SK-N-SH (cell line): ENCODE measurements around the gene PMM2. TPM values are rescaled to one million over a fixed set of nuclear protein-coding genes. Genes with fewer than 3 reads are reported as not detected.

Experiments used
- CTCF ChIA-PET: fragments of 300-600, 350-600 bp; formaldehyde crosslinking; extraction: SDS; loops from one replicate; lab custom pipeline; 2021; lab: Yijun Ruan, JAX
- POLR2A ChIA-PET: fragments of 350-600 bp; sonication (Branson Sonifier 250); formaldehyde crosslinking; extraction: SDS; loops from one replicate; lab custom pipeline; 2020; ENCODE audit warnings: antibody characterized with exemption, inconsistent platforms; lab: Yijun Ruan, JAX
- DNase-seq: peaks from one replicate; pipeline ENCODE4 v3.0.0; 2012
- H2AFZ ChIP-seq: fragments of 200-600 bp; sonication (generic); 2 replicates; pipeline ENCODE4 v1.8.1; 2016; ENCODE audit warnings: antibody characterized with exemption, mild to moderate bottlenecking, low read depth
- H3F3A ChIP-seq: fragments of 200-600 bp; sonication (generic); replicated peaks from 2 replicates; pipeline ENCODE3; 2016; ENCODE audit warnings: antibody characterized with exemption, mild to moderate bottlenecking; ENCODE audit not compliant: insufficient read depth
- H3K27ac ChIP-seq, 2 experiments: fragments of 200-500 bp in 1 of 2; fragments of 200-600 bp in 1 of 2; sonication (Bioruptor generic) in 1 of 2; sonication (generic), shearing (Covaris generic) in 1 of 2; 2 replicates each; pipeline versions ENCODE4 v1.5.1 to v1.6.1; 2014 to 2016; ENCODE audit warnings: low read depth in 2 of 2, inconsistent platforms in 1 of 2, low read length in 1 of 2, mild to moderate bottlenecking in 1 of 2, mixed read lengths in 1 of 2
- H3K27me3 ChIP-seq: fragments of 200-600 bp; sonication (generic), shearing (Covaris generic); 2 replicates; pipeline ENCODE4 v1.6.1; 2016; ENCODE audit warnings: mixed run types; ENCODE audit not compliant: insufficient read depth
- H3K36me3 ChIP-seq, 2 experiments: fragments of 200-500 bp in 1 of 2; fragments of 200-600 bp in 1 of 2; sonication (Bioruptor generic) in 1 of 2; sonication (generic) in 1 of 2; replicated peaks in 1 of 2; 2 replicates each; pipeline versions ENCODE3 to v1.5.1; 2014 to 2016; ENCODE audit warnings: low read length in 1 of 2, mild to moderate bottlenecking in 1 of 2; ENCODE audit not compliant: insufficient read depth in 2 of 2, control insufficient read depth in 1 of 2
- H3K4me1 ChIP-seq, 2 experiments: fragments of 200-500 bp in 1 of 2; fragments of 200-600 bp in 1 of 2; sonication (Bioruptor generic) in 1 of 2; sonication (generic), shearing (Covaris generic) in 1 of 2; 2 replicates each; pipeline versions ENCODE4 v1.5.1 to v1.6.1; 2014 to 2016; ENCODE audit warnings: low read depth in 1 of 2, low read length in 1 of 2, mixed run types in 1 of 2; ENCODE audit not compliant: insufficient read depth in 2 of 2, control insufficient read depth in 1 of 2
- H3K4me2 ChIP-seq: fragments of 200-600 bp; sonication (generic), shearing (Covaris generic); 2 replicates; pipeline ENCODE4 v1.6.1; 2017; ENCODE audit warnings: mixed run types
- H3K4me3 ChIP-seq, 2 experiments: fragments of 200-500 bp in 1 of 2; fragments of 200-600 bp in 1 of 2; sonication (Bioruptor generic) in 1 of 2; sonication (generic), shearing (Covaris generic) in 1 of 2; 2 replicates each; pipeline versions ENCODE4 v1.5.1 to v1.8.1; 2014 to 2016; ENCODE audit warnings: low read depth in 2 of 2, inconsistent platforms in 1 of 2, low read length in 1 of 2, mild to moderate bottlenecking in 1 of 2, mixed read lengths in 1 of 2, moderate library complexity in 1 of 2
- H3K79me2 ChIP-seq: fragments of 200-600 bp; sonication (generic); 2 replicates; pipeline ENCODE4 v1.8.1; 2017; ENCODE audit warnings: mild to moderate bottlenecking; ENCODE audit not compliant: insufficient read depth
- H3K9ac ChIP-seq: fragments of 200-600 bp; sonication (generic); 2 replicates; pipeline ENCODE4 v1.6.1; 2017; ENCODE audit warnings: mixed run types
- H3K9me2 ChIP-seq: fragments of 200-600 bp; sonication (generic); 2 replicates; pipeline ENCODE4 v1.6.1; 2017; ENCODE audit warnings: mixed run types
- H3K9me3 ChIP-seq: fragments of 200-600 bp; sonication (generic); 2 replicates; pipeline ENCODE4 v1.6.1; 2017; ENCODE audit warnings: mixed run types, mild to moderate bottlenecking, moderate library complexity
- H4K20me1 ChIP-seq: fragments of 200-600 bp; sonication (generic); 2 replicates; pipeline ENCODE4 v1.6.1; 2017; ENCODE audit warnings: mild to moderate bottlenecking, mixed run types; ENCODE audit not compliant: insufficient read depth
- CHD2 ChIP-seq: fragments of 150-350 bp; IDR thresholded peaks from 2 replicates; pipeline ENCODE4 v1.6.1; 2018; ENCODE audit warnings: low read length; ENCODE audit not compliant: partially characterized antibody
- EZH2phosphoT487 ChIP-seq: fragments of 200-600 bp; sonication (generic); IDR thresholded peaks from 2 replicates; pipeline ENCODE4 v1.6.1; 2017; ENCODE audit warnings: low read depth, mixed run types, mild to moderate bottlenecking, antibody characterized with exemption, moderate library complexity, borderline replicate concordance
- FOSL2 ChIP-seq: IDR thresholded peaks from 2 replicates; pipeline ENCODE4 v1.4.0; 2012; ENCODE audit warnings: low read depth, mild to moderate bottlenecking, moderate library complexity, borderline replicate concordance
- FOXM1 ChIP-seq: IDR thresholded peaks from 2 replicates; pipeline ENCODE4 v1.4.0; 2012; ENCODE audit warnings: low read depth, mild to moderate bottlenecking
- GABPA ChIP-seq: IDR thresholded peaks from 2 replicates; pipeline ENCODE4 v1.4.0; 2012; ENCODE audit warnings: low read depth, mild to moderate bottlenecking
- GATA2 ChIP-seq: sonication (generic); formaldehyde crosslinking; IDR thresholded peaks from 2 replicates; pipeline ENCODE4 v1.5.0; 2020; ENCODE audit warnings: mild to moderate bottlenecking, missing genetic modification reagents
- NRF1 ChIP-seq: IDR thresholded peaks from 2 replicates; pipeline ENCODE4 v1.6.1; 2012; ENCODE audit warnings: low read depth, mild to moderate bottlenecking, low read length
- POLR2AphosphoS5 ChIP-seq: IDR thresholded peaks from 2 replicates; pipeline ENCODE4 v1.6.1; 2012; ENCODE audit warnings: low read depth, low read length
- RAD21 ChIP-seq: IDR thresholded peaks from 2 replicates; pipeline ENCODE4 v1.6.1; 2012; ENCODE audit warnings: mild to moderate bottlenecking, low read length
- RCOR1 ChIP-seq: fragments of 150-350 bp; IDR thresholded peaks from 2 replicates; pipeline ENCODE4 v1.6.1; 2017; ENCODE audit warnings: antibody characterized with exemption, low read length
- RFX5 ChIP-seq: IDR thresholded peaks from 2 replicates; pipeline ENCODE4 v1.6.1; 2012; ENCODE audit warnings: mild to moderate bottlenecking, improper control_type of control experiment, low read length
- RXRA ChIP-seq: IDR thresholded peaks from 2 replicates; pipeline ENCODE4 v1.4.0; 2012; ENCODE audit warnings: low read depth, mild to moderate bottlenecking, borderline replicate concordance
- SIN3A ChIP-seq: IDR thresholded peaks from 2 replicates; pipeline ENCODE4 v1.6.1; 2012; ENCODE audit warnings: low read depth, mild to moderate bottlenecking, low read length, moderate library complexity, borderline replicate concordance
- TAF1 ChIP-seq: IDR thresholded peaks from 2 replicates; pipeline ENCODE4 v1.6.1; 2012; ENCODE audit warnings: low read depth, mild to moderate bottlenecking, low read length, moderate library complexity, borderline replicate concordance
- TEAD4 ChIP-seq: IDR thresholded peaks from 2 replicates; pipeline ENCODE4 v1.4.0; 2012; ENCODE audit warnings: mild to moderate bottlenecking, borderline replicate concordance; ENCODE audit not compliant: insufficient read depth
- YY1 ChIP-seq: IDR thresholded peaks from 2 replicates; pipeline ENCODE4 v1.4.0; 2012; ENCODE audit warnings: low read depth, mild to moderate bottlenecking
- WGBS: methylation state at CpG from one replicate; pipeline ENCODE4 v1.1.6; 2017; ENCODE audit warnings: low lambda C conversion rate; 5-methylcytosine and 5-hydroxymethylcytosine counted together
- polyA plus RNA-seq, 3 experiments: library from polyadenylated mRNA; depleted of rRNA; stranded (reverse); fragments of >200 nt; gene quantifications; 2 replicates each; pipeline ENCODE4 v1.2.3, GENCODE V29; 2012
- TF ChIP-seq, protein P1 (sequence below): IDR thresholded peaks from 2 replicates; pipeline ENCODE4 v1.6.1; 2012; ENCODE audit warnings: mild to moderate bottlenecking, low read depth, low read length, moderate library complexity
- TF ChIP-seq, protein P2 (sequence below): fragments of 200-600 bp; sonication (generic); IDR thresholded peaks from 2 replicates; pipeline ENCODE4 v1.6.1; 2017; ENCODE audit warnings: antibody characterized with exemption, mild to moderate bottlenecking, moderate library complexity
- TF ChIP-seq, protein P3 (sequence below): fragments of 150-350 bp; IDR thresholded peaks from 2 replicates; pipeline ENCODE4 v1.6.1; 2016; ENCODE audit warnings: mild to moderate bottlenecking, low read depth, low read length
- TF ChIP-seq, protein P4 (sequence below): IDR thresholded peaks from 2 replicates; pipeline ENCODE4; 2012

PMM2 gene
- polyA plus RNA-seq, 1 of the 3 experiments (the other 2 are of a cell fraction) = 24.3 TPM

DNA sequence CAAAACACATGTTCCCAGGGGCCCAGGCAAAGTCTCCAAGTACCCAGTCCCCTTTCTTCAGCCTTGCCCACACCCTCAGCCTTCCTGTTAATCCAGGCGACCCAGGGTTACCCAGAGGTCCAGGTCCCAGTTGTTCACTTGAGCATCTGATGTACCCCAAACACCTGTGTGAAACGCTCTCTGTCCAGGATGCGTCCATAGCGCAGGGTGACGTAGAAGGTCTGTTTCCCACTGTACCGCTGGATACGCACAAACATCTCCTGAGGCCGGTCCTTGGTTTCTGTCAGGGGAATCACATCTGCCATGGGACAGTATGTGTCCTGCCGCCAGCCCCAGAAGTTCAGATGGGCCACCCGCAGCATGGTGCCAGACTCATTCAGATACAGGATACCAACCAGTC, 1.8 kb upstream of the PMM2 start:
- Histone ChIP-seq H3K4me3 (peak overlapping the region in 1 of 2 experiments; percentile 86; a peak in 2 of 4 replicates), H3K27ac (no peak overlapping the region), H4K20me1 (peaks cover 19% of the 10 kb centered on the region), H3K27me3 (no peaks in the 10 kb centered on the region), H3K9me2 (no peaks in the 10 kb centered on the region), H2AFZ (no peak overlapping the region), H3K9me3 (no peaks in the 10 kb centered on the region), H3K36me3 (peaks cover 11 to 12% of the 10 kb centered on the region in 2 experiments), H3K4me2 (peak overlapping the region; percentile 79), H3K4me1 (peaks cover 0 to 27% of the 10 kb centered on the region in 2 experiments), H3K79me2 (peaks cover 58% of the 10 kb centered on the region), H3K9ac (no peak overlapping the region), H3F3A (no peaks in the 10 kb centered on the region)
- 92% methylated on average over 8 of the region's 10 CpGs for WGBS
- TF ChIP-seq TEAD4 (no peak), POLR2AphosphoS5 (no peak), GABPA (no peak), RAD21 (no peak), CHD2 (no peak), RFX5 (no peak), FOXM1 (no peak), SIN3A (no peak), EZH2phosphoT487 (no peak), YY1 (no peak), NRF1 (no peak), GATA2 (no peak), RCOR1 (no peak), TAF1 (no peak), RXRA (no peak), FOSL2 (no peak)
- TF ChIP-seq, protein P1, sequence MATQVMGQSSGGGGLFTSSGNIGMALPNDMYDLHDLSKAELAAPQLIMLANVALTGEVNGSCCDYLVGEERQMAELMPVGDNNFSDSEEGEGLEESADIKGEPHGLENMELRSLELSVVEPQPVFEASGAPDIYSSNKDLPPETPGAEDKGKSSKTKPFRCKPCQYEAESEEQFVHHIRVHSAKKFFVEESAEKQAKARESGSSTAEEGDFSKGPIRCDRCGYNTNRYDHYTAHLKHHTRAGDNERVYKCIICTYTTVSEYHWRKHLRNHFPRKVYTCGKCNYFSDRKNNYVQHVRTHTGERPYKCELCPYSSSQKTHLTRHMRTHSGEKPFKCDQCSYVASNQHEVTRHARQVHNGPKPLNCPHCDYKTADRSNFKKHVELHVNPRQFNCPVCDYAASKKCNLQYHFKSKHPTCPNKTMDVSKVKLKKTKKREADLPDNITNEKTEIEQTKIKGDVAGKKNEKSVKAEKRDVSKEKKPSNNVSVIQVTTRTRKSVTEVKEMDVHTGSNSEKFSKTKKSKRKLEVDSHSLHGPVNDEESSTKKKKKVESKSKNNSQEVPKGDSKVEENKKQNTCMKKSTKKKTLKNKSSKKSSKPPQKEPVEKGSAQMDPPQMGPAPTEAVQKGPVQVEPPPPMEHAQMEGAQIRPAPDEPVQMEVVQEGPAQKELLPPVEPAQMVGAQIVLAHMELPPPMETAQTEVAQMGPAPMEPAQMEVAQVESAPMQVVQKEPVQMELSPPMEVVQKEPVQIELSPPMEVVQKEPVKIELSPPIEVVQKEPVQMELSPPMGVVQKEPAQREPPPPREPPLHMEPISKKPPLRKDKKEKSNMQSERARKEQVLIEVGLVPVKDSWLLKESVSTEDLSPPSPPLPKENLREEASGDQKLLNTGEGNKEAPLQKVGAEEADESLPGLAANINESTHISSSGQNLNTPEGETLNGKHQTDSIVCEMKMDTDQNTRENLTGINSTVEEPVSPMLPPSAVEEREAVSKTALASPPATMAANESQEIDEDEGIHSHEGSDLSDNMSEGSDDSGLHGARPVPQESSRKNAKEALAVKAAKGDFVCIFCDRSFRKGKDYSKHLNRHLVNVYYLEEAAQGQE = no peak
- TF ChIP-seq, protein P2, sequence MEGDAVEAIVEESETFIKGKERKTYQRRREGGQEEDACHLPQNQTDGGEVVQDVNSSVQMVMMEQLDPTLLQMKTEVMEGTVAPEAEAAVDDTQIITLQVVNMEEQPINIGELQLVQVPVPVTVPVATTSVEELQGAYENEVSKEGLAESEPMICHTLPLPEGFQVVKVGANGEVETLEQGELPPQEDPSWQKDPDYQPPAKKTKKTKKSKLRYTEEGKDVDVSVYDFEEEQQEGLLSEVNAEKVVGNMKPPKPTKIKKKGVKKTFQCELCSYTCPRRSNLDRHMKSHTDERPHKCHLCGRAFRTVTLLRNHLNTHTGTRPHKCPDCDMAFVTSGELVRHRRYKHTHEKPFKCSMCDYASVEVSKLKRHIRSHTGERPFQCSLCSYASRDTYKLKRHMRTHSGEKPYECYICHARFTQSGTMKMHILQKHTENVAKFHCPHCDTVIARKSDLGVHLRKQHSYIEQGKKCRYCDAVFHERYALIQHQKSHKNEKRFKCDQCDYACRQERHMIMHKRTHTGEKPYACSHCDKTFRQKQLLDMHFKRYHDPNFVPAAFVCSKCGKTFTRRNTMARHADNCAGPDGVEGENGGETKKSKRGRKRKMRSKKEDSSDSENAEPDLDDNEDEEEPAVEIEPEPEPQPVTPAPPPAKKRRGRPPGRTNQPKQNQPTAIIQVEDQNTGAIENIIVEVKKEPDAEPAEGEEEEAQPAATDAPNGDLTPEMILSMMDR = no peak
- TF ChIP-seq, protein P3, sequence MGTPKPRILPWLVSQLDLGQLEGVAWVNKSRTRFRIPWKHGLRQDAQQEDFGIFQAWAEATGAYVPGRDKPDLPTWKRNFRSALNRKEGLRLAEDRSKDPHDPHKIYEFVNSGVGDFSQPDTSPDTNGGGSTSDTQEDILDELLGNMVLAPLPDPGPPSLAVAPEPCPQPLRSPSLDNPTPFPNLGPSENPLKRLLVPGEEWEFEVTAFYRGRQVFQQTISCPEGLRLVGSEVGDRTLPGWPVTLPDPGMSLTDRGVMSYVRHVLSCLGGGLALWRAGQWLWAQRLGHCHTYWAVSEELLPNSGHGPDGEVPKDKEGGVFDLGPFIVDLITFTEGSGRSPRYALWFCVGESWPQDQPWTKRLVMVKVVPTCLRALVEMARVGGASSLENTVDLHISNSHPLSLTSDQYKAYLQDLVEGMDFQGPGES = no peak
- TF ChIP-seq, protein P4, sequence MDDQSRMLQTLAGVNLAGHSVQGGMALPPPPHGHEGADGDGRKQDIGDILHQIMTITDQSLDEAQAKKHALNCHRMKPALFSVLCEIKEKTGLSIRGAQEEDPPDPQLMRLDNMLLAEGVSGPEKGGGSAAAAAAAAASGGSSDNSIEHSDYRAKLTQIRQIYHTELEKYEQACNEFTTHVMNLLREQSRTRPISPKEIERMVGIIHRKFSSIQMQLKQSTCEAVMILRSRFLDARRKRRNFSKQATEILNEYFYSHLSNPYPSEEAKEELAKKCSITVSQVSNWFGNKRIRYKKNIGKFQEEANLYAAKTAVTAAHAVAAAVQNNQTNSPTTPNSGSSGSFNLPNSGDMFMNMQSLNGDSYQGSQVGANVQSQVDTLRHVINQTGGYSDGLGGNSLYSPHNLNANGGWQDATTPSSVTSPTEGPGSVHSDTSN = no peak
- no peak for DNase-seq
- CTCF ChIA-PET = interaction anchor here (0.6 to 2.6 kb wide), 6 partner anchors 73 to 228 kb away, joined by 3 to 9 read pairs (median 4); partner anchors contain the start of gene CARHSP1
- POLR2A ChIA-PET = no interaction called here
